Epithelial cell of esophagus (primary cell): Measurements from ENCODE around the gene PKN2.

Experiments
- DNase-seq: peaks from one replicate; pipeline ENCODE4 v3.0.0; 2010; ENCODE audit warnings: low read depth
- H3K4me3 ChIP-seq: 2 replicates; pipeline ENCODE4 v1.5.1; 2011; ENCODE audit warnings: mild to moderate bottlenecking, low read length, control low read depth
- TF ChIP-seq, protein P1 (sequence below): IDR thresholded peaks from 2 replicates; pipeline ENCODE4 v1.5.1; 2011; ENCODE audit warnings: low read depth, mild to moderate bottlenecking, low read length, control low read depth, inconsistent platforms; ENCODE audit not compliant: insufficient read depth; ENCODE audit errors: missing control alignments

Gene PKN2

DNA sequence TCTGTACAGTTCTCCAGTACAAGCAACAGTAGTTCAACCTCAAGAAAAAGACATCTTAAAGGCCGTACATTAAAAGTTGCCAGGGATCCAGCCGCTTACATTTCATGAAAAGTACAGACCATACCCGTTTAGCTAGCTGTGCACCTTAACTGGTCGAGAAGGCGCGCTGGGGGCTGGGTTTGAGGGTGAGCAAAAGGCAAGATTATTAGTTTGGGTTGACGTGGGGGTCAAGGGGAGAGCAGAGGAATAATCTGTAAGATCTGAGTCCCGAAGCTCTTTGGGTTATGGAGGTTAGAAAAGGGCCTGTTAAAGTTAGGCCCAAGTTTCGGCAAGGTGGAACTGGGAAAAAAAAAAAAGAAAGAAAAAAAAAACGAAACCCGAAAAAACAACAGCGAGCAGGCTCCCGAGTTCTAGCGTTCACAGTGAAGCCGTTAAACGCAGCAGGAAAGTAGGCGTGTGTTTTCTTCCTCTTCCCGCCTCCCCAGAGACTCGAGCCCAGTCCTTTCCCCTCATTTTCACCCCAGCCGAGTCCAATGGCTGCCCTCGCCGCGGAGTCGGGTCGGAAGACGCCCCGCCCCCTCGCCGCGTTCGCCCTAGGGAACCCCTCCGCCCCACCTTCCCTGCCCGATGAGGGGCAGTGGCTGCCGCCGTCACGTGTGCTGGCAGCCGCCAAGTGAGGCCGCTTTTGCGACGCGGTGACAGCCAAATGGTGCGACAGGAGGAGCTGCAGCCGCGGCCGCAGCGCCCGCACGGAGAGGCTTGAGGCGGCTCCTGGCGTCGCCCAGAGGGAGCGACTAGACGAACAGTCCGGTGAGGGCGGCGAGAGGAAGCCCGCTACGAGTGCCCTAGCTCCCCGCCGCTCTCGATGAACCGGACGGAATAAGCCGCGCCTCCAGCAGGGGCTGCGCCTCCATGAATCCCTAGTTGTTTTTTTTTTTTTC is at the start of gene PKN2:
PKN2 (plus strand) TSS at position 733 of the 941 bp plus-strand sequence. CDS start 308 bp downstream, outside the sequence.
- TF ChIP-seq, protein P1, sequence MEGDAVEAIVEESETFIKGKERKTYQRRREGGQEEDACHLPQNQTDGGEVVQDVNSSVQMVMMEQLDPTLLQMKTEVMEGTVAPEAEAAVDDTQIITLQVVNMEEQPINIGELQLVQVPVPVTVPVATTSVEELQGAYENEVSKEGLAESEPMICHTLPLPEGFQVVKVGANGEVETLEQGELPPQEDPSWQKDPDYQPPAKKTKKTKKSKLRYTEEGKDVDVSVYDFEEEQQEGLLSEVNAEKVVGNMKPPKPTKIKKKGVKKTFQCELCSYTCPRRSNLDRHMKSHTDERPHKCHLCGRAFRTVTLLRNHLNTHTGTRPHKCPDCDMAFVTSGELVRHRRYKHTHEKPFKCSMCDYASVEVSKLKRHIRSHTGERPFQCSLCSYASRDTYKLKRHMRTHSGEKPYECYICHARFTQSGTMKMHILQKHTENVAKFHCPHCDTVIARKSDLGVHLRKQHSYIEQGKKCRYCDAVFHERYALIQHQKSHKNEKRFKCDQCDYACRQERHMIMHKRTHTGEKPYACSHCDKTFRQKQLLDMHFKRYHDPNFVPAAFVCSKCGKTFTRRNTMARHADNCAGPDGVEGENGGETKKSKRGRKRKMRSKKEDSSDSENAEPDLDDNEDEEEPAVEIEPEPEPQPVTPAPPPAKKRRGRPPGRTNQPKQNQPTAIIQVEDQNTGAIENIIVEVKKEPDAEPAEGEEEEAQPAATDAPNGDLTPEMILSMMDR = no peak
- peak; percentile 99 for DNase-seq
- peak within 1 kb of the TSS; percentile 75 for H3K4me3 ChIP-seq

DNA sequence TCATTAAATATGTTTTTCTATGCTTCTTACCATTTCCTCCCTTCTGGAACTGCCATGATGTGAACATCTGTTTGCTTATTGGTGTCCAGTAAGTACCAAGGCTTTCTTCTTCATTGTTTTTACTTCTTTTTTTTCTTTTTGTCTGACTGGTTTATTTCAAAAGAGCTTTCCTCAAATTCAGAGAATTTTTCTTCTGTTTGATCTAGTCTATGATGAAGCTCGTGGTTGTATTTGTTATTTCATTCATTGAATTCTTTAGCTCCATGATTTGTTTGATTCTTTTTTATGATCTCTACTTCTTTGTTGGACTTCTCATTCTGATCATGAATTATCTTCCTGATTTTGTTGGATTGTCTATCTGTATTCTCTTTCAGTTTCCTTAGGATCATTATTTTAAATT is 49.5 kb upstream of the PKN2 start:
- no peak overlapping the region for H3K4me3 ChIP-seq
- TF ChIP-seq, protein P1 = no peak
- no peak for DNase-seq

DNA sequence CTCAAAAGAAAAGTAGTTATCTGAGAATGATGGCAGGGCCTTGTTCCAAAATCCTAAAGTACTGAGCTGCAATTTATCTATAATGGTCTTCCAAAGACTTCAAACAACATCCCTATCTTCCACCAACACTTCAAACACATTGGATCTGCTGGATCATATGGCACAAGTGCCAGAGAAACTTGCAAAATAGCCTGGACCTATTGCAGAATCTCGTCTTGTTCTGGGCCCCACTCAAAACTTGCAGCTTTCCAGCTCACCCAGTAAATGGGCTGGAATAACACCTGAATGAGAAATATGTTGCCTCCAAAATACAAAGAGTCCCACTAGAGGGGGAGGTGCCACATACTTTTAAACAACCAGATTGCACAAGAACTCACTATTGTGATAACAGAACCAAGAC is 44.0 kb upstream of the PKN2 start:
- TF ChIP-seq, protein P1 = no peak
- DNase-seq = no peak

DNA sequence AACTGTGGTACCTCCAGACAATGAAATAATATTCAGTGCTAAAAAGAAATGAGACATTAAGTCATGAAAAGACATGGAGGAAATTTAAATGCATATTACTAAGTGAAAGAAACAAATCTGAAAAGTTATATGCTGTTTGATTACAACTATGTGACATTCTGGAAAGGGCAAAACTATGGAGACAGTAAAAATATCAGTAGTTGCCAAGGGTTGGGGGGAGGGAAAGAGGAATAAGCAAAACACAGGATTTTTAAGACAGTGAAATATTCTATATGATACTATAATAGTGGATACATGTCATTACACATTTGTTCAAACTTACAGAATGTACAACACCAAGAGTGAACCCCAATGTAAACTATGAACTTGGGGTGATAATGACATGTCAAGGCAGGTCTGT is 38.2 kb upstream of the PKN2 start:
- TF ChIP-seq, protein P1 = no peak
- DNase-seq = no peak

More for the DNA sequence above, 44.0 kb upstream of the PKN2 start:
- H3K4me3 ChIP-seq = no peak overlapping the region

DNA sequence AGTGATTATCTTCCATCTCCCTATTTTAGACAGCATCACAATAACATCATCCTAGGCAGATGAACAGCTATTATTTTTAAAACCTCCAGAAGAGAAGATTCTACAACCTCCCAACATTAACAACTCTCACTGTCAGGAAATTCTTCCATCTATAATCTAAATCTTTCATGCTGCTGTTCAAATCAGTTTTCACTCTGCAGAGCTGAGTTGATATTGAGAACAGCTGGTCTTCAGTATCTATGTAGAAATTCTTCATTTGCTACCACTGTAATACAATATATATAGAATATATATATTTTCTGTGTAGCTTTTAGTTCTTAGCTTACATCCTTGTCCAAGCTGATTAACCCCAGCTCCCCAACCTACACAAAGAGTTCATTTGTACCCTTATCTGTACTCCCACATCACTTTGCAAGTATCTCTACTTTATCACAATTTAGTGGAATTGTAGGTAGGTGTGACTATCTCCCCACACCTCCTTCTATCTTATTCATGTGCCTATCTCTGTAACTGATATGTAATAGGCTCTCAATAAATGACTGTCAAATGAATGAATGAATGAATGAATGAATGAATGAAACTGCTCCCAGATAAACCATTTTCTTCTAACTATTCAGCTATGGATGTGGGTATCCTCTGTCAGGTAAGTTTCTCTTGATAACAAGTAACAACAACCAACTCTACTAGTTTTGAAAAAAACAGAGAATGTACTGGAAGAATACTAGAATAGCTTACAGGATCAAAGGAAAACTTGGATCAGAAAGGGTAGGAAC is 37.4 kb upstream of the PKN2 start:
- no peak overlapping the region for H3K4me3 ChIP-seq
- no peak for DNase-seq
- TF ChIP-seq, protein P1 = no peak

More for the DNA sequence above, 38.2 kb upstream of the PKN2 start:
- H3K4me3 ChIP-seq = no peak overlapping the region

DNA sequence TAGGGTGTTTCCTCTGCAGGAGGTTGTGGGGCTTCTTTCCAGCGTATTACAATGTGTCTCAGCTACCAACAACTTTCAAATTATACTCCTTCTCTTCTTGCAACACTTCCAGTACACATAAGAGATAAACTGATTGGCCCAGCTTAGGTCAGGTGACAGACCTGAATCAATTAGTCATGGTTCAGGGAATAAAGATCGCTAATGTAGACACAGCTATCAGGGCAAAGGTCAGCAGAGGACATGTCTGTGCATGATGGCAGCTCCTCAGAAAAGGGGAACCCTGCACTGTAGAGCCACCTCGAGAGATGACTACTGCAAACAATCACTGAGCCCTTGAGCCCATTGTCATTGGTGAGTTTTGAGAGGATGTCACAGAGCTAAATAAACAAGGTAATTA is 36.8 kb upstream of the PKN2 start:
- peak; percentile 78 for DNase-seq

More for the DNA sequence above, 36.8 kb upstream of the PKN2 start:
- TF ChIP-seq, protein P1 = no peak
- H3K4me3 ChIP-seq = no peak overlapping the region
